ENCODE data around the gene PHF21B.

PHF21B gene

DNA sequence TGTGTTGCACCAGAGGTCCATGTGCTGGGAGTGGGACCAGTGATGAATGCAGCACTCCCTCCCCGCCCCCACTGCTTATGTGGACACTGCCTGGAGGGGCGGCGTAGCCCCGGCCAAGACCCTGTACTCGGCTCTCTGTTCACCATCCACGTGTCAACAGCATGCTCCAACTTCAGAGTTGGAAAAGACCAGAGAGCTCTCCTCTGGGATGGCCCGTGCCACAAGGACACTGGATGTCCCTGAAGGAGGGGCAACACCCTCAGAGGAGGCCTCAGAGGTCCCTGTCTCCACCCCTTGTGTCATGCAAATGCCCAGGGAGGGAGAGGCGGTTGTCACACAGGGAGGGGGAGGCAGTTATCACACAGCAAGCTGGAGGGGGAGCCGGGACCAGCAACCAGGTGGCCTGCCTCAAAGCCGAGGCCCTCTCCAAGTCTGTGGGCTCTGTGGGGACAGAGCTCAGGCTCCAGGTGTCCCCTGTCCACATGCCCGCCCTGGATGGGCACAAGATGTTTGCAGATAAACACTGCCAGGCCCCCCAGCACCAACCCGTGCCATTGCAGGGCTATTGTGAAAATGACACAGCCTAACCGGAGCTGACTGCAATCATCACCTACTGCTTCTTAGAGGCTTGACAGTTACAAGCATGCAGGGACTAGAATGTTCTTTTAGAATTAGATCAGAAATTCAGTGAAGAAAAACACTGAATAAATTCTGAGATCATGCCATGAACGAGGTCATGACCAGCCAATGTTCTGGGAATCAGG lies 121.1 kb downstream of the PHF21B start:
- Mint-ChIP-seq H3K4me3 (no peak overlapping the region), H3K36me3 (no peaks in the 10 kb centered on the region), H3K9me3 (no peaks in the 10 kb centered on the region), H3K4me1 (no peaks in the 10 kb centered on the region), H3K27me3 (no peaks in the 10 kb centered on the region), H3K27ac (no peak overlapping the region)
- no peak for ATAC-seq

- Mint-ChIP-seq H3K4me1 (no peaks in the 10 kb centered on the region), H3K27ac (no peak overlapping the region), H3K4me3 (no peak overlapping the region), H3K27me3 (no peaks in the 10 kb centered on the region), H3K9me3 (no peaks in the 10 kb centered on the region), H3K36me3 (no peaks in the 10 kb centered on the region)
- no peak for ATAC-seq
These were observed 121.9 kb downstream of the PHF21B start for GRCh38 chr22:44887941-44888366.

GRCh38 chr22:44885806-44886360 lies 123.9 kb downstream of the PHF21B start:
- H3K9me3 Mint-ChIP-seq: no peaks in the 10 kb centered on the region
- no peaks in the 10 kb centered on the region for H3K27me3 Mint-ChIP-seq
- no peak overlapping the region for H3K4me3 Mint-ChIP-seq
- H3K36me3 Mint-ChIP-seq: no peaks in the 10 kb centered on the region
- ATAC-seq: no peak
- no peaks in the 10 kb centered on the region for H3K4me1 Mint-ChIP-seq
- H3K27ac Mint-ChIP-seq: no peak overlapping the region

- H3K27me3 Mint-ChIP-seq: peaks cover 2% of the 10 kb centered on the region
- H3K4me3 Mint-ChIP-seq: no peak overlapping the region
- no peaks in the 10 kb centered on the region for H3K36me3 Mint-ChIP-seq
- no peaks in the 10 kb centered on the region for H3K9me3 Mint-ChIP-seq
- no peak overlapping the region for H3K27ac Mint-ChIP-seq
- no peak for ATAC-seq
- H3K4me1 Mint-ChIP-seq: no peaks in the 10 kb centered on the region
These were observed 124.6 kb downstream of the PHF21B start for GRCh38 chr22:44884968-44885805.

- Mint-ChIP-seq H3K4me3 (no peak overlapping the region), H3K27ac (no peak overlapping the region), H3K36me3 (no peaks in the 10 kb centered on the region), H3K27me3 (peaks cover 8% of the 10 kb centered on the region), H3K9me3 (no peaks in the 10 kb centered on the region), H3K4me1 (no peaks in the 10 kb centered on the region)
- ATAC-seq: no peak
These were observed 125.2 kb downstream of the PHF21B start for GRCh38 chr22:44884562-44884961.

DNA sequence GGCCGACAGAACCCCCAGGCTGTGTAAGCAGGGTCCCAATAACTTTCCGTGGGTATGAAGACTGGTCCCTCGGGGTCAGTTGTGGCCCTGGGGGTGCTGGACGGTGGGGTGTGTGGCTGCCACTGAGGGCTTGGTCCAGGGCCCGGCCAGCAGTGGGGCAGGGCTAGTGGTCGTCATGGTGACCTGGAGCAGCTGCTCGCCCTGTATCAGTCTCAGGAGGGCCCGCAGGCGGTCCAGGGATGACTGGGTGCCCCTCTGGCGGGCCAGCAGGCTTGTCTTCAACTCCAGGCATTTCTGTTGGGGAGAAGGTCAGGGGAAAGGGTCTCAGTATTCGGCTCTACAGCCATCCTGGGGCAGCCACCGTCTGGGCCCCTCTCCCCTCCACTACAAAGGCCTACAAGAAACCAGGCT lies 126.8 kb downstream of the PHF21B start:
- H3K4me1 Mint-ChIP-seq: no peaks in the 10 kb centered on the region
- no peak for ATAC-seq
- no peak overlapping the region for H3K4me3 Mint-ChIP-seq
- peaks cover 16% of the 10 kb centered on the region for H3K27me3 Mint-ChIP-seq
- H3K27ac Mint-ChIP-seq: no peak overlapping the region
- no peaks in the 10 kb centered on the region for H3K36me3 Mint-ChIP-seq
- no peaks in the 10 kb centered on the region for H3K9me3 Mint-ChIP-seq

DNA sequence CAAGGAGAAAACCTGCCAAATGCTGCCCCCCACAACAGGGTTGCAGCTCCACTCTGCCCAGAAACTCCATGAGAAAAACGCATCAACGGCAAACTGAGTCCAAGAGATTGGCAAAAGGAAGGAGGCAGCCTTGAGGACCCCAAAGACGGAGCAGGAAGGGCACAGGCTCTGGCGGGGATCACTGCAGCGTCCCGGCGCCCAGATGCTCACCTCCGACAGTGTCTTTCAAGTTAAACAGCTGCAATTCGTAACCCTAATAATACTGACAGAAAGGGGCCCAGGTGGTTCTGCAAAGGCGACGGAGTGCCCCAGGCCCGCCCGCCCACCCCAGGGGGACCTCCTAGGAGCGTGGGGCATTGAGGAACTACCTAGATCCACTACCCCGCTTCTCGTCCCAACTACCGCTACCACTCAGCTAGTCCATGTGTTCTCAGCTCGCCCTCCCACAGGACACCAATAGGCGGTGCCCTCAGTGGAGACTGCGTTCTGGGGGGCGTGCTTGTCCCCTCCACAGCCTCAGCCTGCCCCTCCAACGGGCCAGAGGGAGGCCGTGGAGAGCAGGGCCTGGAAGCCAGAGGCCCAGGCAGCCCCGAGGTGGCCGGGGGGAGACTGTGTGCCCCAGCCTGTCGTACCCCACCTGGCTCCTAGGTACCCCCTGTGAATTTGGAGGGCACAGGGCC lies 127.4 kb downstream of the PHF21B start:
- Mint-ChIP-seq H3K9me3 (no peaks in the 10 kb centered on the region), H3K4me3 (no peak overlapping the region), H3K4me1 (no peaks in the 10 kb centered on the region), H3K27me3 (peaks cover 16% of the 10 kb centered on the region), H3K36me3 (no peaks in the 10 kb centered on the region), H3K27ac (no peak overlapping the region)
- ATAC-seq: no peak

DNA sequence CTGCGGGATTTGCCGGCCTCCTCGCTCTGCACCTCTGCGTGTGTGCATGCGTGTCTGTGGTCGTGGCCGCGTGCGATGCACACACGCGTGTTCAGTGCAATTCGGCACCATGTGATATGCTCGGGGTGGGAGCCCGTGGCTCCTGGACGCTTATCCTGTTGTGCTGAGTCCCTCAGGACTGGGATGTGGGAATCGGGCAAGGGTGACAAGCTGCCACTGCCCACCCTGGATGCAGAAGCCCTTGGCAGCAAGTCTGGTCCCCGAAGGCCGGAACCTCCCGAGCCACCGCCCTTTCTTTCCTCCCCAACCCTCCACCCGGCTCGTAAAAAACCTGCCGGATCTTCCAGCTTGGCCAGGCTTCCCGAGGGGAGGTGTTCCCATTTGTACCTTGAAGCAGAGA lies 128.2 kb downstream of the PHF21B start:
- Mint-ChIP-seq H3K27me3 (peaks cover 16% of the 10 kb centered on the region), H3K4me3 (no peak overlapping the region), H3K27ac (no peak overlapping the region), H3K9me3 (peaks cover 2% of the 10 kb centered on the region), H3K36me3 (peaks cover 3% of the 10 kb centered on the region), H3K4me1 (no peaks in the 10 kb centered on the region)
- ATAC-seq: no peak

DNA sequence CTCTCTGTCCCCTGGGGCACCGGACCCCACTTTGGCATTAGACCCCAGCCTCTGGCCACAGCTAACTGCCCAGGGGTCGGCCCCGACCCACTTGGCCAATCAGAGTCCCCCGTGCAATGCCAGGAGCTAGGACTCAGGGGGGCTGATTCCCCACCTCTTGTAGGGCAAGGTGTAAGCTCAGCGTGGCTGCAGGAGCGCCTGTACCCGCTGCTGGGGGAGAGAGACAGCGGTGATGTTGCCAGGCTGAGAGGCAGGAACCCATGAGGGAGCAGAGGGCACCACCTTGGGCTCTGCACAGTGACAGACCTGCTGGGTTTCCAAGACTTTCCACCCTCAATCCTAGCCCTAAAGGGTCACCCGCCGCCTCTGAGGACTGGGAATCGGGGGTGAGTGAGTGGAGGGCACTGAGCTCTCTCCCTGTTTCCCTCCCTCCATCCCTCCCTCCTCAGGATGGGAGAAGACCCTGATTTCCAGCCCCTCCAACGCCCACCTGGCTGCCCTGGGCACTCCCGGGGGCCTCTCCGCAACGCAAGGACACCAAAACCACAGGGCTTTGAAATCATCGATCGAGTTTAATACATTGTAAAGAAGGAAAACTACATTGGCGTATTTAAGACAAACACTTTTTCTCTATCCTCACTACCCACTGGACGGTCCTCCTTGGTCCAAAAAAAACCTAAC lies 129.1 kb downstream of the PHF21B start:
- Mint-ChIP-seq H3K27ac (no peak overlapping the region), H3K36me3 (peaks cover 6% of the 10 kb centered on the region), H3K9me3 (peaks cover 6% of the 10 kb centered on the region), H3K4me1 (no peaks in the 10 kb centered on the region), H3K4me3 (no peak overlapping the region), H3K27me3 (peaks cover 16% of the 10 kb centered on the region)
- ATAC-seq: no peak

- Mint-ChIP-seq H3K4me3 (no peak overlapping the region), H3K4me1 (no peaks in the 10 kb centered on the region), H3K27me3 (peaks cover 16% of the 10 kb centered on the region), H3K36me3 (peaks cover 6% of the 10 kb centered on the region), H3K9me3 (peaks cover 8% of the 10 kb centered on the region), H3K27ac (no peak overlapping the region)
- peak; percentile 10 for ATAC-seq
These were observed 130.5 kb downstream of the PHF21B start for GRCh38 chr22:44879301-44879680.

- Mint-ChIP-seq H3K27me3 (peaks cover 16% of the 10 kb centered on the region), H3K36me3 (peaks cover 6% of the 10 kb centered on the region)
These were observed 131.1 kb downstream of the PHF21B start for GRCh38 chr22:44878483-44879300.

DNA sequence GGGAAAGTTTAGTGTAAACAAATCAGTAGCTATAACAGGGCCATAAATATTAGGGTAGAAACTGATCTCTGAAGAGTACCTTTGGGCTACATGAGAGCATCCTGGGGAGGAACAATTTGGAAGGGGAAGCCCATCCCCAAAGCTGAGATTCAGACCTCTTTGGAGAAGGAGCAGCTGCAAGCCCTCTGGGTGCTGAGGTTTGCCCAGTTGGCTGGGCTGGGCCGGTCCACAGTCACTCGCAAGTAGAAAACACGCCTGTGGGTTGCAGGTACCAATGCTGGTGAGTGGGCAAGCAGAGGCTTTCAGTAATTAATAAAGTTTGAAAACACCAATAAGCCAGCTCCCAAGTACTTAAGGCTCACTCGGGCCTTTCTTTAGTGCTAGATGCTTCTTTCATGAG lies 132.9 kb downstream of the PHF21B start:
- H3K4me3 Mint-ChIP-seq: no peak overlapping the region
- peaks cover 12% of the 10 kb centered on the region for H3K9me3 Mint-ChIP-seq
- no peak overlapping the region for H3K27ac Mint-ChIP-seq
- H3K36me3 Mint-ChIP-seq: peaks cover 6% of the 10 kb centered on the region
- H3K4me1 Mint-ChIP-seq: no peaks in the 10 kb centered on the region
- no peak for ATAC-seq
- H3K27me3 Mint-ChIP-seq: peaks cover 16% of the 10 kb centered on the region

More at GRCh38 chr22:44878483-44879300, 131.1 kb downstream of the PHF21B start:
- no peak overlapping the region for H3K27ac Mint-ChIP-seq
- ATAC-seq: no peak
- no peaks in the 10 kb centered on the region for H3K4me1 Mint-ChIP-seq
- H3K4me3 Mint-ChIP-seq: no peak overlapping the region
- H3K9me3 Mint-ChIP-seq: peaks cover 10% of the 10 kb centered on the region

DNA sequence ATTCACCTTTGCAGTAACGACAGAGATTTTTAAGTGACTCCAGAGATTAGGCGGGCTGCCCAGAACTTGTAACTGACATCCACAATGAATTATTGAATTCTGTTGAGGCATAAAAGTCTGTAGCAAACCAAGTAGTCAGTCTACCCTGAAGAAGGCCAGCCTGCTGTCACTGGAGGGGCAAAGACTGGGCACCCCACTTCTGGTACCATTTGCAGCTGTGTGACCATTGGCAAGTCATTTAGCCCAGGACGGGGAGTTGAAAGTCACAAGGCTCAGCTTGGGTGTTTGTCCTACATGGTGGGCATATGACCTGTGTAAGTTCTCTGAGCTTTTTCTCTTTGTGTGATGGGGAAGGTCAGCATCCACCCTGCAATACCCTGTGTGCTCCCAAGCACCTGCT lies 138.0 kb downstream of the PHF21B start:
- Mint-ChIP-seq H3K27ac (no peak overlapping the region), H3K36me3 (peaks cover 4% of the 10 kb centered on the region), H3K27me3 (peaks cover 36% of the 10 kb centered on the region), H3K4me1 (no peaks in the 10 kb centered on the region), H3K9me3 (peaks cover 15% of the 10 kb centered on the region), H3K4me3 (no peak overlapping the region)
- ATAC-seq: no peak

GRCh38 chr22:44870021-44870420 lies 139.8 kb downstream of the PHF21B start:
- ATAC-seq: no peak
- Mint-ChIP-seq H3K4me1 (no peaks in the 10 kb centered on the region), H3K36me3 (no peaks in the 10 kb centered on the region), H3K27me3 (peaks cover 42% of the 10 kb centered on the region), H3K27ac (no peak overlapping the region), H3K9me3 (peaks cover 7% of the 10 kb centered on the region), H3K4me3 (no peak overlapping the region)
